Activated CD8-positive, alpha-beta memory T cell treated with anti-CD3 and anti-CD28 coated beads, Interleukin-2, amount 10 ng/mL, durations not matched to agents 7 days and 5 days (primary cell): Measurements from ENCODE around the gene STX16. TPM values are rescaled to one million over a fixed set of nuclear protein-coding genes. Genes with fewer than 3 reads are reported as not detected.

Source experiments
- ATAC-seq: fragments of 150-1000 bp; cut with Tn5 transposase; one replicate; pipeline ENCODE4 v1.10.0; 2021; ENCODE audit warnings: moderate library complexity
- CTCF ChIA-PET: fragments of 350-600 bp; sonication (Branson Sonifier 250); formaldehyde crosslinking; loops from one replicate; lab custom pipeline; 2021; ENCODE audit warnings: antibody characterized with exemption; lab: Charles Lee
- DNase-seq: peaks from one replicate; pipeline ENCODE4 v3.0.0-alpha.2; 2020
- H3K27ac Mint-ChIP-seq: one replicate; pipeline ENCODE4 v1.8.0; 2021; ENCODE audit warnings: mild to moderate bottlenecking, mixed read lengths
- H3K27me3 Mint-ChIP-seq: one replicate; pipeline ENCODE4 v1.8.0; 2021; ENCODE audit warnings: mixed read lengths
- H3K36me3 Mint-ChIP-seq: one replicate; pipeline ENCODE4 v1.8.0; 2021; ENCODE audit warnings: mild to moderate bottlenecking, mixed read lengths
- H3K4me1 Mint-ChIP-seq: one replicate; pipeline ENCODE4 v1.8.0; 2021; ENCODE audit warnings: mixed read lengths
- H3K4me3 Mint-ChIP-seq: one replicate; pipeline ENCODE4 v1.8.0; 2021; ENCODE audit warnings: mild to moderate bottlenecking, moderate library complexity, mixed read lengths
- H3K9me3 Mint-ChIP-seq: one replicate; pipeline ENCODE4 v1.8.0; 2022; ENCODE audit warnings: low read depth, mixed read lengths
- total RNA-seq, 2 experiments: library from RNA; stranded (reverse); gene quantifications; one replicate each; pipeline ENCODE4 v1.2.3, GENCODE V29; 2021

The STX16 gene
- total RNA-seq, 2 experiments from 2014 or later, result 120 to 165 TPM

GRCh38 chr20:58714340-58714922, 63.3 kb downstream of the STX16 start:
- no peaks in the 10 kb centered on the region for H3K36me3 Mint-ChIP-seq
- no peaks in the 10 kb centered on the region for H3K4me1 Mint-ChIP-seq
- ATAC-seq, result no peak
- H3K9me3 Mint-ChIP-seq, result no peaks in the 10 kb centered on the region
- CTCF ChIA-PET, result no interaction called here
- no peak for DNase-seq
- no peak overlapping the region for H3K27ac Mint-ChIP-seq
- H3K27me3 Mint-ChIP-seq, result no peaks in the 10 kb centered on the region
- H3K4me3 Mint-ChIP-seq, result no peak overlapping the region

DNA sequence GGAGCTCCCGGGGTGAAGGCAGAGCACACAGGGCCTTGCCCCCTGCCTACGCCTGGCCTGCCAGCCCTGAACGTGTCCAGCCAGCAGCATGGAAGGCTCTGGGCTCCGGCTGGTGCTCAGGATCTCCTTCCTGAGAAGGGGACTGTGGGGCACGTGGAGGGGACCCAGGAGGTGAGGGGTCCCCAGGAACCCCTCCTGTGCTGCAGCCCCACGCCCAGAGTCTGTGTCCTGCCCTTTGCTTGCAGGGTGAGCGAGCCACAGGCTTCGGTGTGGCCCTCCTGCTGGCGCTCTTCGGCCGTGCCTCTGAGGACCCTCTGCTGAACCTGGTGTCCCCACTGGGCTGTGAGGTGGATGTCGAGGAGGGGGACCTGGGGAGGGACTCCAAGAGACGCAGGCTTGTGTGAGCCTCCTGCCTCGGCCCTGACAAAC, 63.9 kb downstream of the STX16 start:
- H3K27ac Mint-ChIP-seq, result no peak overlapping the region
- H3K36me3 Mint-ChIP-seq, result no peaks in the 10 kb centered on the region
- no peaks in the 10 kb centered on the region for H3K9me3 Mint-ChIP-seq
- no peak overlapping the region for H3K4me3 Mint-ChIP-seq
- no peaks in the 10 kb centered on the region for H3K4me1 Mint-ChIP-seq
- CTCF ChIA-PET, result no interaction called here
- peak; percentile 30 for DNase-seq
- no peak for ATAC-seq
- no peaks in the 10 kb centered on the region for H3K27me3 Mint-ChIP-seq

DNA sequence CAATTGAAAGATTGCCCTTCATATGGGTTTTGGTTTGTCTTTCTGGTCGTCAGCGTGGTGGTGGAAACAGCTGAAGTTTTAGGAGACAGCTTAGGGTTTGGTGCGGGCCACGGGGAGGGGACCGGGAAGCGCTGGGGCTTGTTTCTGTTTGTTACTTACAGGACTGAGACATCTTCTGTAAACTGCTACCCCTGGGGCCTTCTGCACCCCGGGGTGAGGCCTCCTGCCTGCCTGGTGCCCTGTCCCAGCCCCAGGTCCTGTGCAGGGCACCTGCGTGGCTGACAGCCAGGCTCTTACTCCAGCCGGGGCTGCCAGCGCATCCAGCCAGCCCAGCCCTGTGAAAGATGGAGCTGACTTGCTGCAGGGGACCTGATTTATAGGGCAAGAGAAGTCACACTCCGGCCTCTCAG, 64.3 kb downstream of the STX16 start:
- Mint-ChIP-seq H3K9me3 (no peaks in the 10 kb centered on the region), H3K4me1 (no peaks in the 10 kb centered on the region), H3K36me3 (no peaks in the 10 kb centered on the region), H3K27ac (no peak overlapping the region), H3K4me3 (no peak overlapping the region), H3K27me3 (no peaks in the 10 kb centered on the region)
- DNase-seq (peak; percentile 36), ATAC-seq (no peak)
- CTCF ChIA-PET, result no interaction called here

GRCh38 chr20:58715801-58716475, 64.9 kb downstream of the STX16 start:
- CTCF ChIA-PET, result no interaction called here
- no peaks in the 10 kb centered on the region for H3K36me3 Mint-ChIP-seq
- no peak for ATAC-seq
- DNase-seq, result peak; percentile 34
- no peaks in the 10 kb centered on the region for H3K9me3 Mint-ChIP-seq
- H3K27ac Mint-ChIP-seq, result no peak overlapping the region
- H3K4me3 Mint-ChIP-seq, result no peak overlapping the region
- no peaks in the 10 kb centered on the region for H3K4me1 Mint-ChIP-seq
- peaks cover 5% of the 10 kb centered on the region for H3K27me3 Mint-ChIP-seq

DNA sequence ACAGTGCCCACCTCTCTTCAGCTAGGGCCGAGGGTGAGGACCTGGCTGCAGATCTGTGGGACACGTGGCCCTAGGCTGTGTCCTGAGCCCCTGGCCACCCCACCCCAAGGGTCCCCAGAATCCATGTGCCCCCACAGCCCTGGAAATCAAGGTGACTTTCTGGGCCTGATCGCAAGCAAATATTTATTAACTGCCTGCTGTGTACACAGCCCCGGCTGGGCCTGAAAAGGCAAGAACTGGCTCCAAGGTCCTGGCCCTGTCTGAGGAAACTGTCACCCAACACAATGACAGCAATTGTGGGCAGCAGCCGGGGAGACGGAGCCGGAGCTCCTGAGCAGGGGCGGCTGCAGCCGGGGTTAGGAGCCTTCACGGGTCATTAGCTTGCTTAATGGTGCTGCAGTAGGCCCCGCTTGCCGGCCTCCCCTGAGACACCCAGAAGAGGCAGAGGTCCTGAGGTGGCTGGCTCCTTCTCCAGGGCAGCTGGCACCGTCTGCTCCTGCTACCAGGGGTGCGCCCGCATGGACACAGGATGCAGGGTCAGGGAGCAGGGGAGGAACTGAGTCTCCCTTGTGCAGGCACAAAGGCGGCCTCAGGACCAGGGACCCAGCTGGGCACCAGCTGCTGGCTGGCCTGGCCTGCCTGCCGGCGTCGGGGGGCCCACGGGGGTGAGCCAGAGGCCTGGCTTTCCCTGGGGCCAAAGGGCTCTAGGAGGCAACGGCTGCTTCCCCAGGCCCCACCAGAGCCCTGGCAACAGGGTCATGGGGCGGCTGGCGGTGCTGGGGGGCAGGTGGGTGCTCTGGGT, 65.6 kb downstream of the STX16 start:
- no peak overlapping the region for H3K27ac Mint-ChIP-seq
- no peak for ATAC-seq
- H3K4me3 Mint-ChIP-seq, result no peak overlapping the region
- H3K9me3 Mint-ChIP-seq, result no peaks in the 10 kb centered on the region
- CTCF ChIA-PET, result no interaction called here
- H3K4me1 Mint-ChIP-seq, result no peaks in the 10 kb centered on the region
- peak; percentile 27 for DNase-seq
- H3K27me3 Mint-ChIP-seq, result peaks cover 10% of the 10 kb centered on the region
- H3K36me3 Mint-ChIP-seq, result no peaks in the 10 kb centered on the region

DNA sequence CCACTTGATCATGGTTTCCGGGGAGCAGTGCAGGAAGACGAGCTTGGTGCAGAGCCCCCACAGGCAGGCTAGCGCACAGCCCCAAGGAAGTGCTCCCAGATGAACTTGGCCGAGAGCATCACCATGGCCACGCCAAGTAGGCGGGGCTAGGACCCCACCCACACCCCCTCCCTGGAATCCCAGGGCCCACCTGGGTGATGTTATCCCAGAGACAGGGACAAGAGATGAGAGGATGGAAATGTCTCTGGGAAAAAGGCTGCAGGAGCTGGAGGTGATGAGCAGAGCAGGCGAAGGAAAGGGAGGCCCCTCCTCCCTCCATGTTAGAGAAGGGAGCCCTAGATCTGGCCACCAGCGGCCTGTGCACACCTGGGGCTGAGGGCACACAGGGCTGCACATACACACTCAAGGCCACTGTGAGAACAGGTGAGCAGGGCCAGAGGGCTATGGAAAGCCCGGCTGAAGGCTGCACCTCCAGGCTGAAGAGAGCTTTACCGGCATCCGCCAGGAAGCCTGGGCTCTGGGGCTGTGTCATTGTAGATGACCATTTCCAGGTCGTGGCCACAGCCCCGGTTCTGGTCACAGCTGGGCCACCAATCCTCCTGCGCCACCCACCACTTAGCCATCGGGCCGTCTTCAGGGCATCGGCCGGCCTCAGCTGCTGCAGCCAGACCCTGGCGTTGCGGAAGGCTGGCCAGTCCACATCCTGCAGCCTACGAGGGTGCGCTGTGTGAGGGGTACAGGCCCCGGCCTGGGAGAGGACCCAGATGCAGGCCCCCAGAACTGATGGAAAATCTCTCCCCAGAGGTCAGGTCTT, 66.4 kb downstream of the STX16 start:
- no peaks in the 10 kb centered on the region for H3K9me3 Mint-ChIP-seq
- H3K27ac Mint-ChIP-seq, result no peak overlapping the region
- H3K36me3 Mint-ChIP-seq, result no peaks in the 10 kb centered on the region
- ATAC-seq (no peak), DNase-seq (peak; percentile 31)
- peaks cover 16% of the 10 kb centered on the region for H3K27me3 Mint-ChIP-seq
- H3K4me1 Mint-ChIP-seq, result no peaks in the 10 kb centered on the region
- CTCF ChIA-PET, result no interaction called here
- H3K4me3 Mint-ChIP-seq, result no peak overlapping the region

DNA sequence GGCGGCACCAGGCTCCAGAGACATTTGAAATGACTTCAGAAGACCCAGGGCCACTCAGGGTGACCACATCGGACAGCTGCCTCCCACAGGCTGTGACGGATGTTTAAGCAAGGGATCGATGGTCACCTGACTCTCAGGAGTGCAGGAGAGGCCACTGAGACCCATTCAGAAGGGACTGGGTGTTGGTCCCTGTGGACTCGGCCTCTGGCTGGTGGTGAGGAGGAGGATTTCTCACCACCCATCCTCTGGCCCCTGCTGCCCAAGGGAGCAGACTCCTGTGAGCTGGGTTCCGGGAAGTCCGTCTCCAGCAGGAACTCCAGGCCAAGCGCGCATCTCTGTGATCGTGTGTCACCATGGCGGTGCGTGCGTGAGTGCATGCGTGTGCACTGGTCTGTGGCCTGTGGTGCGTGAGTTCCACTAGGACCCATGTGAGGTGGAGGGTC, 67.1 kb downstream of the STX16 start:
- Mint-ChIP-seq H3K27me3 (peaks cover 23% of the 10 kb centered on the region), H3K4me1 (no peaks in the 10 kb centered on the region), H3K27ac (no peak overlapping the region), H3K9me3 (no peaks in the 10 kb centered on the region), H3K36me3 (no peaks in the 10 kb centered on the region), H3K4me3 (no peak overlapping the region)
- ATAC-seq, result no peak
- CTCF ChIA-PET, result no interaction called here
- peak; percentile 27 for DNase-seq

- Mint-ChIP-seq H3K4me1 (no peaks in the 10 kb centered on the region), H3K27me3 (peaks cover 29% of the 10 kb centered on the region), H3K4me3 (no peak overlapping the region), H3K36me3 (no peaks in the 10 kb centered on the region), H3K27ac (no peak overlapping the region), H3K9me3 (no peaks in the 10 kb centered on the region)
- DNase-seq (peak; percentile 26), ATAC-seq (no peak)
- CTCF ChIA-PET, result no interaction called here
These were observed 67.6 kb downstream of the STX16 start for GRCh38 chr20:58718729-58719128.

DNA sequence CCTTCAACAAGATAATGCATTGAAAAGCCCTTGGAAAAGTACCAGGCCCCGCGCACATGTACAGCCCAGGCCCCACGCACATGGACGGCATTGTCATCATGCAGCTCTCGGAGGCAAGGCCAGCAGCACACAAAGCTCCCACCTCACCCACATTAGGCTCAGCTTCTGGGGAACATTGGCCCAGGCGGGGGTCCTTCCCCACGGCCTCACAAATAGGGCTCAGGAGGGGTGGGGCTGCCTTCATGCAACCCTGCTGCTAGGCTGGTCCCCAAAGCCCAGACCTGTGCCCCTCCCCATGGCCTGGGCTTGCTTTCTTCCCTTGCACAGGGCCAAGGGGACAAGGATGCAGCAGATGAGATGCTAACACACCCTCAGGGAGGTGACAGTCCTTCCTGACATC, 68.2 kb downstream of the STX16 start:
- Mint-ChIP-seq H3K4me3 (no peak overlapping the region), H3K27me3 (peaks cover 34% of the 10 kb centered on the region), H3K9me3 (no peaks in the 10 kb centered on the region), H3K27ac (no peak overlapping the region), H3K4me1 (no peaks in the 10 kb centered on the region), H3K36me3 (no peaks in the 10 kb centered on the region)
- CTCF ChIA-PET, result no interaction called here
- peak; percentile 30 for DNase-seq
- ATAC-seq, result no peak

DNA sequence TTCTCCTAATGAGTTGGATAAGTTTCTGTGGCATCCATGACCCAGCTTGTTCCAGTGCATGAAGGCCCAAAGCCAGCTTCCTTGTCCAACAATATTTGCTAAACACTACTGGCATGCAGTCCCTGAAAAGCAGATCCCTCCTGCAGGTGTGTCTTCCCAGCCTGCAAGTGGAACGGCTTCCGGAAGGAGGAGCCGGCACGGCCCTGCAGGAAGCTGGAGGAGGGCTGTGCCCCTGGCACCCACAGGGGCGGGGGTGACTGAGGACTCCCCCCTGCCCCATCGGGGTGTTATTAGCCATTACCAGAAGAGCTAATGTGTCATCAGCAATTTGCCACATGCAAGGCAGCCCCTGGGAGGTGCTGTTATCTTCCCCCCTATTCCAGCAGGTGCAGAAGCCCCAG, 68.9 kb downstream of the STX16 start:
- DNase-seq (no peak), ATAC-seq (no peak)
- Mint-ChIP-seq H3K27ac (no peak overlapping the region), H3K27me3 (peaks cover 41% of the 10 kb centered on the region), H3K4me1 (no peaks in the 10 kb centered on the region), H3K9me3 (no peaks in the 10 kb centered on the region), H3K36me3 (no peaks in the 10 kb centered on the region), H3K4me3 (no peak overlapping the region)
- CTCF ChIA-PET, result no interaction called here

- no peak overlapping the region for H3K27ac Mint-ChIP-seq
- CTCF ChIA-PET, result no interaction called here
- peaks cover 41% of the 10 kb centered on the region for H3K27me3 Mint-ChIP-seq
- no peak for DNase-seq
- ATAC-seq, result no peak
- H3K4me3 Mint-ChIP-seq, result no peak overlapping the region
- H3K36me3 Mint-ChIP-seq, result no peaks in the 10 kb centered on the region
- no peaks in the 10 kb centered on the region for H3K9me3 Mint-ChIP-seq
- no peaks in the 10 kb centered on the region for H3K4me1 Mint-ChIP-seq
These were observed 69.8 kb downstream of the STX16 start for GRCh38 chr20:58720890-58721289.

- Mint-ChIP-seq H3K36me3 (no peaks in the 10 kb centered on the region), H3K27me3 (peaks cover 49% of the 10 kb centered on the region), H3K9me3 (no peaks in the 10 kb centered on the region), H3K4me3 (no peak overlapping the region), H3K27ac (no peak overlapping the region), H3K4me1 (no peaks in the 10 kb centered on the region)
- no peak for ATAC-seq
- DNase-seq, result peak; percentile 27
- CTCF ChIA-PET, result no interaction called here
These were observed 71.1 kb downstream of the STX16 start for GRCh38 chr20:58721951-58722778.
